A204.1 (cell line): ENCODE data around the gene ATOSB.

Source experiments
- FAIRE-seq: peaks from 2 replicates; lab custom pipeline; 2012; peaks lifted over from hg19 to GRCh38; lab: Jason Lieb, UNC

ATOSB gene

GRCh38 chr9:35085078-35085477, 30.6 kb downstream of the ATOSB start:
- no peak for FAIRE-seq

GRCh38 chr9:35079426-35080341, 36.0 kb downstream of the ATOSB start, which contains the start of gene FANCG:
FANCG (minus strand) TSS chr9:35079942; CDS start chr9:35079524, 418 bp downstream.
- peak; percentile 14 for FAIRE-seq

- no peak for FAIRE-seq
Measured at GRCh38 chr9:35079041-35079425, 36.6 kb downstream of the ATOSB start.

GRCh38 chr9:35078066-35078465, 37.6 kb downstream of the ATOSB start:
- no peak for FAIRE-seq

- no peak for FAIRE-seq
Measured at GRCh38 chr9:35076848-35077247, 38.8 kb downstream of the ATOSB start.

- FAIRE-seq = no peak
Measured at GRCh38 chr9:35075358-35075757, 40.3 kb downstream of the ATOSB start.

- no peak for FAIRE-seq
Measured at GRCh38 chr9:35074791-35075190, 40.9 kb downstream of the ATOSB start.

- FAIRE-seq = no peak
Measured at GRCh38 chr9:35074141-35074540, 41.5 kb downstream of the ATOSB start.

GRCh38 chr9:35073279-35073612, 42.4 kb downstream of the ATOSB start:
- no peak for FAIRE-seq

GRCh38 chr9:35072461-35073278, 43.0 kb downstream of the ATOSB start, which contains the start of gene VCP:
VCP (minus strand) TSS chr9:35072625; CDS start chr9:35072353, 272 bp downstream.
- FAIRE-seq = peak; percentile 99

GRCh38 chr9:35071814-35072460, 43.7 kb downstream of the ATOSB start:
- FAIRE-seq = no peak

GRCh38 chr9:35070823-35071813, 44.5 kb downstream of the ATOSB start:
- FAIRE-seq = no peak

- no peak for FAIRE-seq
Measured at GRCh38 chr9:35069020-35069419, 46.6 kb downstream of the ATOSB start.

GRCh38 chr9:35067056-35067455, 48.6 kb downstream of the ATOSB start:
- FAIRE-seq = no peak

GRCh38 chr9:35060548-35061207, 55.0 kb downstream of the ATOSB start:
- no peak for FAIRE-seq

- FAIRE-seq = no peak
Measured at GRCh38 chr9:35059438-35059837, 56.2 kb downstream of the ATOSB start.

- FAIRE-seq = no peak
Measured at GRCh38 chr9:35057271-35057620, 58.4 kb downstream of the ATOSB start.

GRCh38 chr9:35056571-35057270, 58.9 kb downstream of the ATOSB start:
- no peak for FAIRE-seq

GRCh38 chr9:35054871-35055644, 60.6 kb downstream of the ATOSB start:
- no peak for FAIRE-seq
